ENCODE results near the gene GRIK4. TPM values are rescaled to one million over a fixed set of nuclear protein-coding genes. Genes with fewer than 3 reads are reported as not detected.

The GRIK4 gene
- total RNA-seq, 1 donor from 2014 or later: 0.36 TPM

GRCh38 chr11:120689596-120690275 is 178.2 kb downstream of the GRIK4 start:
- no peak for TF ChIP-seq EZH2phosphoT487 (IDR thresholded peaks at IDR 0.05)
- TF ChIP-seq EZH2 (IDR thresholded peaks at IDR 0.05): no peak
- TF ChIP-seq CTCF (IDR thresholded peaks at IDR 0.05): no peak
- H3K27me3 Mint-ChIP-seq (ENCODE audit: insufficient read depth, low read depth): peaks cover 6% of the 10 kb centered on the region
- H3K4me1 Mint-ChIP-seq: peaks cover 23% of the 10 kb centered on the region
- H3K4me3 Mint-ChIP-seq: no peak overlapping the region
- Histone ChIP-seq H3K4me3 (no peak overlapping the region), H4K20me1 (ENCODE audit: low read depth) (no peaks in the 10 kb centered on the region), H3K4me2 (no peak overlapping the region), H3K27me3 (no peaks in the 10 kb centered on the region), H3K4me1 (peaks cover 8% of the 10 kb centered on the region), H3K36me3 (no peaks in the 10 kb centered on the region), H3F3A (ENCODE audit: low read depth) (no peaks in the 10 kb centered on the region), H3K9ac (no peak overlapping the region), H3K9me3 (ENCODE audit: low read depth) (no peaks in the 10 kb centered on the region), H3K27ac (no peak overlapping the region), H2AFZ (replicated peaks) (no peak overlapping the region), H3K79me2 (ENCODE audit: low read depth) (no peaks in the 10 kb centered on the region)
- no peak for DNase-seq (ENCODE audit: low spot score)
- H3K27ac Mint-ChIP-seq: peak overlapping the region; percentile 35
- no peaks in the 10 kb centered on the region for H3K36me3 Mint-ChIP-seq
- H3K9me3 Mint-ChIP-seq: no peaks in the 10 kb centered on the region

GRCh38 chr11:120690406-120690805 is 178.9 kb downstream of the GRIK4 start:
- no peak for TF ChIP-seq EZH2phosphoT487 (IDR thresholded peaks at IDR 0.05)
- no peak for TF ChIP-seq EZH2 (IDR thresholded peaks at IDR 0.05)
- no peak for TF ChIP-seq CTCF (IDR thresholded peaks at IDR 0.05)
- no peaks in the 10 kb centered on the region for H3K36me3 Mint-ChIP-seq
- no peaks in the 10 kb centered on the region for H3F3A ChIP-seq (ENCODE audit: low read depth)
- H4K20me1 ChIP-seq (ENCODE audit: low read depth): no peaks in the 10 kb centered on the region
- H3K4me1 ChIP-seq: peaks cover 8% of the 10 kb centered on the region
- H3K27me3 Mint-ChIP-seq (ENCODE audit: insufficient read depth, low read depth): peaks cover 6% of the 10 kb centered on the region
- H3K4me1 Mint-ChIP-seq: peaks cover 25% of the 10 kb centered on the region
- H3K9me3 ChIP-seq (ENCODE audit: low read depth): no peaks in the 10 kb centered on the region
- DNase-seq (ENCODE audit: low spot score): no peak
- H3K4me3 Mint-ChIP-seq: no peak overlapping the region
- no peak overlapping the region for H3K27ac ChIP-seq
- no peak overlapping the region for H2AFZ ChIP-seq (replicated peaks)
- no peak overlapping the region for H3K27ac Mint-ChIP-seq
- H3K4me2 ChIP-seq: no peak overlapping the region
- H3K36me3 ChIP-seq: no peaks in the 10 kb centered on the region
- no peaks in the 10 kb centered on the region for H3K79me2 ChIP-seq (ENCODE audit: low read depth)
- H3K4me3 ChIP-seq: no peak overlapping the region
- no peaks in the 10 kb centered on the region for H3K9me3 Mint-ChIP-seq
- no peaks in the 10 kb centered on the region for H3K27me3 ChIP-seq
- H3K9ac ChIP-seq: no peak overlapping the region

GRCh38 chr11:120694726-120695125 is 183.2 kb downstream of the GRIK4 start:
- Mint-ChIP-seq H3K36me3 (no peaks in the 10 kb centered on the region), H3K27ac (no peak overlapping the region), H3K4me3 (no peak overlapping the region), H3K4me1 (peaks cover 9% of the 10 kb centered on the region), H3K27me3 (ENCODE audit: insufficient read depth, low read depth) (peaks cover 10% of the 10 kb centered on the region), H3K9me3 (no peaks in the 10 kb centered on the region)
- Histone ChIP-seq H3K27me3 (no peaks in the 10 kb centered on the region), H3K4me2 (no peak overlapping the region), H3K9me3 (ENCODE audit: low read depth) (no peaks in the 10 kb centered on the region), H4K20me1 (ENCODE audit: low read depth) (no peaks in the 10 kb centered on the region), H3K4me3 (no peak overlapping the region), H3K79me2 (ENCODE audit: low read depth) (no peaks in the 10 kb centered on the region), H3K4me1 (no peaks in the 10 kb centered on the region), H3K9ac (no peak overlapping the region), H2AFZ (replicated peaks) (no peak overlapping the region), H3K27ac (no peak overlapping the region), H3K36me3 (no peaks in the 10 kb centered on the region), H3F3A (ENCODE audit: low read depth) (no peaks in the 10 kb centered on the region)
- TF ChIP-seq EZH2 (IDR thresholded peaks at IDR 0.05) (no peak), EZH2phosphoT487 (IDR thresholded peaks at IDR 0.05) (no peak), CTCF (IDR thresholded peaks at IDR 0.05) (no peak)
- no peak for DNase-seq (ENCODE audit: low spot score)
